Measurements from ENCODE around the gene MLX.
"Not testable (repeated sequence)": the region's sequence is repeated elsewhere in the genome, so short reads cannot be mapped to it uniquely, and the experiment has no call there.

DNA sequence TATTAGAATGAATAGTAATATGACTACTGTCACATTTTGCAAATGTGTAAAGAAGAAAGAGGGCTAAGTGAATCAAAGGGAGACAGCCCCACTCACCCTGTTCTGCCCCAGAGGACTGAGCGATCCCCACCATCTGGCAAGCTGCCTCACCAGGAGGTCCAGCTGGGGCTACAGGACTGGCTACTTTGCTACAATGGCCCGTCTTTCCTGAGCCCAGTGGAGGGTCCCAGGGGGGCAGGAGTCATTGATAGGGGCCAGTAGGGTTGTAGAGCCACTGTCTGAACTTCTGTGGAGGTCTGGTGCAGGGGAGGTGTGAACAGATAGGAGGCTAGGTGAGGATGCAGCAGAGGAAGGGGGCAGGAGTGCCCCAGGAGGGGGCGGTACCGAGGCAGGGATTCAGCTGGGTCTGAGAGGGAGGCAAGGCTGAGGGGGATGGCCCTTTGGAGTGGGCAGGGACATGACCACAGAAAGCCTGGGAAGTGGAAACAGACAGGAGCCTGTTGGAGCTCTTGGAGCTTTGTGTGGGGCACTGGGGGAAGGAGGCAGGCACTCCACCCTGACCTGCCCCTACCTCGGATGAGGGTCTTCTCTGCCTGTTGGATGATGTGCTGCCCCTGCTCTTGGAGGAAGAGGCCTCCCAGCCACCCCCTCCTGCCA, 10.8 kb upstream of the MLX start:
- not testable (repeated sequence) for TF ChIP-seq EZH2 (IDR thresholded peaks at IDR 0.05; ENCODE audit: borderline replicate concordance, low read length)
- TF ChIP-seq, protein P1, sequence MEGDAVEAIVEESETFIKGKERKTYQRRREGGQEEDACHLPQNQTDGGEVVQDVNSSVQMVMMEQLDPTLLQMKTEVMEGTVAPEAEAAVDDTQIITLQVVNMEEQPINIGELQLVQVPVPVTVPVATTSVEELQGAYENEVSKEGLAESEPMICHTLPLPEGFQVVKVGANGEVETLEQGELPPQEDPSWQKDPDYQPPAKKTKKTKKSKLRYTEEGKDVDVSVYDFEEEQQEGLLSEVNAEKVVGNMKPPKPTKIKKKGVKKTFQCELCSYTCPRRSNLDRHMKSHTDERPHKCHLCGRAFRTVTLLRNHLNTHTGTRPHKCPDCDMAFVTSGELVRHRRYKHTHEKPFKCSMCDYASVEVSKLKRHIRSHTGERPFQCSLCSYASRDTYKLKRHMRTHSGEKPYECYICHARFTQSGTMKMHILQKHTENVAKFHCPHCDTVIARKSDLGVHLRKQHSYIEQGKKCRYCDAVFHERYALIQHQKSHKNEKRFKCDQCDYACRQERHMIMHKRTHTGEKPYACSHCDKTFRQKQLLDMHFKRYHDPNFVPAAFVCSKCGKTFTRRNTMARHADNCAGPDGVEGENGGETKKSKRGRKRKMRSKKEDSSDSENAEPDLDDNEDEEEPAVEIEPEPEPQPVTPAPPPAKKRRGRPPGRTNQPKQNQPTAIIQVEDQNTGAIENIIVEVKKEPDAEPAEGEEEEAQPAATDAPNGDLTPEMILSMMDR (conservative IDR thresholded peaks at IDR 0.05 in 1 of 2, IDR thresholded peaks at IDR 0.05 in 1 of 2; ENCODE audit: extremely low read depth in 1 of 2, insufficient read depth in 1 of 2, low read depth in 1 of 2, low read length in 2 of 2), result not testable (repeated sequence)

All from mammary epithelial cell (primary cell).